Keratinocyte (primary cell): ENCODE data around the gene SLC30A1.

Experiments
- CTCF ChIP-seq, 3 experiments: IDR thresholded peaks in 1 of 3; conservative IDR thresholded peaks in 1 of 3; optimal IDR thresholded peaks in 1 of 3; 2 replicates in 2 of 3; 3 replicates in 1 of 3; pipeline versions ENCODE3 to v1.5.1; 2011; ENCODE audit warnings: low read length in 3 of 3, mild to moderate bottlenecking in 3 of 3, moderate library complexity in 2 of 3, control low read depth in 1 of 3, inconsistent platforms in 1 of 3; ENCODE audit not compliant: insufficient read depth in 2 of 3; ENCODE audit errors: extremely low read depth in 1 of 3
- EZH2 ChIP-seq: IDR thresholded peaks from one replicate; pipeline ENCODE4 v1.6.1; 2012; ENCODE audit warnings: inconsistent platforms, mild to moderate bottlenecking, low read length, moderate library complexity

- TF ChIP-seq CTCF (optimal IDR thresholded peaks at IDR 0.05 in 1 of 3, IDR thresholded peaks at IDR 0.05 in 1 of 3, conservative IDR thresholded peaks at IDR 0.05 in 1 of 3; ENCODE audit: extremely low read depth in 1 of 3, insufficient read depth in 2 of 3, low read length in 3 of 3): no peak
- no peak for TF ChIP-seq EZH2
Measured at GRCh38 chr1:211536606-211537005, 42.4 kb downstream of the SLC30A1 start.
